ENCODE results near the gene DGKZ.

DNA sequence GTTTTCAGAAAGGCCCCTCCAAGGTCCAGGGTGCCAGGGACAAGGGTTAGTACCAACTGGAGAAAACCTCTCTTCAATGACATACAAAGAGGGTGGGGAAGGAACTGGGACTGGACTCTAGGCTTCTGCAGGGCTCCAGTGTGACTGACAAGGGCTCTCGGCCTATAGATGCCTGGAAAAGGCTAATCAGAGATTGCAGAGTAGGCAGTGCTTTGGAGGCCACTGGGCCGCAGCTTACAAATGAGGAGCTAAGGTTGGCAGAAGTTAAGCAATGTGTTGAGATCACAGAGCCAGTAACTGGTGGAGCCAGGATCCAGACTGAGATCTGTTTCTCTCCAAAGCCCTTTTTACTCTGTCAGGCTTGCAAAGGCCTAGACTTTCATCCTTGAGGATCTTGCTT is 7.4 kb upstream of the DGKZ start:
- TF ChIP-seq CTCF (IDR thresholded peaks at IDR 0.05) (no peak), EZH2 (IDR thresholded peaks at IDR 0.05) (no peak)

Data from neural progenitor cell (in vitro differentiated cells).